Tibial nerve (tissue), 4 donors: ENCODE results near the gene PCBP1. TPM values are rescaled to one million over a fixed set of nuclear protein-coding genes. Genes with fewer than 3 reads are reported as not detected.

ENCODE experiments used
- DNase-seq, 2 donors: peaks; one replicate each; pipeline ENCODE4 v3.0.0-alpha.2; 2019; ENCODE audit warnings: low spot score in 2 of 2
- H3K27ac ChIP-seq, 4 donors: fragments of 200-600 bp; sonication (generic) in 3 of 4; one replicate each; pipeline ENCODE4 v1.5.1; 2017 to 2019; ENCODE audit warnings: mild to moderate bottlenecking in 1 of 4
- H3K27me3 ChIP-seq, 2 donors: fragments of 200-600 bp; sonication (generic) in 1 of 2; one replicate each; pipeline versions ENCODE4 v1.5.1 to v1.6.0; 2017 to 2019
- H3K36me3 ChIP-seq, 3 donors: fragments of 200-600 bp; sonication (generic); one replicate each; pipeline ENCODE4 v1.5.1; 2018 to 2019
- H3K4me1 ChIP-seq, 4 donors: fragments of 200-600 bp; sonication (generic) in 3 of 4; one replicate each; pipeline ENCODE4 v1.5.1; 2017 to 2019
- H3K4me3 ChIP-seq, 4 donors: fragments of 200-600 bp; sonication (generic) in 3 of 4; one replicate each; pipeline ENCODE4 v1.5.1; 2017 to 2019; ENCODE audit warnings: mild to moderate bottlenecking in 1 of 4, moderate library complexity in 1 of 4
- H3K9me3 ChIP-seq, 4 donors: fragments of 200-600 bp; sonication (generic) in 3 of 4; one replicate each; pipeline ENCODE4 v1.5.1; 2017 to 2019
- CTCF ChIP-seq, 5 experiments: fragments of 200-600 bp in 3 of 5; fragments of 450-650 bp in 2 of 5; sonication (generic) in 3 of 5; IDR thresholded peaks; one replicate each; pipeline ENCODE4 v1.5.1; 2016 to 2019; ENCODE audit warnings: antibody characterized with exemption in 5 of 5, mild to moderate bottlenecking in 3 of 5, moderate library complexity in 2 of 5
- EP300 ChIP-seq, 2 donors: sonication (generic); formaldehyde crosslinking; IDR thresholded peaks; one replicate each; pipeline ENCODE4 v1.6.1; 2017; ENCODE audit warnings: antibody characterized with exemption in 2 of 2, mild to moderate bottlenecking in 1 of 2
- POLR2A ChIP-seq, 2 donors: fragments of 450-650 bp; IDR thresholded peaks; one replicate each; pipeline ENCODE4 v1.6.1; 2017; ENCODE audit warnings: antibody characterized with exemption in 2 of 2, mild to moderate bottlenecking in 2 of 2, moderate library complexity in 2 of 2
- WGBS, 2 donors: methylation state at CpG; one replicate each; pipeline ENCODE4 v1.1.5; 2018; 5-methylcytosine and 5-hydroxymethylcytosine counted together
- total RNA-seq, 4 donors: library from RNA; depleted of rRNA; stranded (reverse); fragments of >200 nt; gene quantifications; one replicate each; pipeline ENCODE4 v1.1.0, GENCODE V29; 2016

PCBP1 gene
- total RNA-seq, 4 donors from 2014 or later = 157 to 203 (median 188) TPM

GRCh38 chr2:70068119-70068518 lies 19.2 kb upstream of the PCBP1 start:
- 90 to 92% methylated on average over 3 of the region's 3 CpGs for WGBS, 2 donors

GRCh38 chr2:70069049-70069448 lies 18.2 kb upstream of the PCBP1 start:
- no peak for DNase-seq

More at GRCh38 chr2:70068119-70068518, 19.2 kb upstream of the PCBP1 start:
- Histone ChIP-seq H3K4me1 (peaks cover 0 to 36% (median 16%) of the 10 kb centered on the region in 4 donors), H3K4me3 (no peak overlapping the region), H3K27ac (peak overlapping the region in 2 of 4 donors; percentile 26 to 68), H3K27me3 (no peaks in the 10 kb centered on the region), H3K9me3 (no peaks in the 10 kb centered on the region), H3K36me3 (peaks cover 0 to 58% (median 0%) of the 10 kb centered on the region in 3 donors)
- DNase-seq = no peak
- no peak for TF ChIP-seq CTCF (IDR thresholded peaks at IDR 0.05)
- no peak for TF ChIP-seq EP300 (IDR thresholded peaks at IDR 0.05)
- TF ChIP-seq POLR2A (IDR thresholded peaks at IDR 0.05) = no peak

GRCh38 chr2:70070542-70071268 lies 16.6 kb upstream of the PCBP1 start:
- Histone ChIP-seq H3K27me3 (no peaks in the 10 kb centered on the region), H3K36me3 (peaks cover 0 to 62% (median 0%) of the 10 kb centered on the region in 3 donors), H3K4me1 (peaks cover 0 to 36% (median 16%) of the 10 kb centered on the region in 4 donors), H3K27ac (peak overlapping the region; percentile 39 to 91 (median 73)), H3K9me3 (no peaks in the 10 kb centered on the region), H3K4me3 (peak overlapping the region in 1 of 4 donors; percentile 5)
- peak; percentile 57 to 86 for TF ChIP-seq EP300 (IDR thresholded peaks at IDR 0.05)
- TF ChIP-seq CTCF (IDR thresholded peaks at IDR 0.05) = peak; percentile 75 to 90 (median 82)
- TF ChIP-seq POLR2A (IDR thresholded peaks at IDR 0.05) = no peak
- peak in 1 of 2 donors; percentile 64 for DNase-seq
- WGBS, 2 donors = 63 to 65% methylated on average over 13 of the region's 13 CpGs

More at GRCh38 chr2:70069049-70069448, 18.2 kb upstream of the PCBP1 start:
- Histone ChIP-seq H3K27ac (peak overlapping the region in 3 of 4 donors; percentile 68 to 91 (median 78)), H3K4me3 (no peak overlapping the region), H3K27me3 (no peaks in the 10 kb centered on the region), H3K4me1 (peaks cover 0 to 36% (median 16%) of the 10 kb centered on the region in 4 donors), H3K9me3 (no peaks in the 10 kb centered on the region), H3K36me3 (peaks cover 0 to 58% (median 0%) of the 10 kb centered on the region in 3 donors)
- 93 to 96% methylated on average over 3 of the region's 3 CpGs for WGBS, 2 donors
- no peak for TF ChIP-seq EP300 (IDR thresholded peaks at IDR 0.05)
- TF ChIP-seq POLR2A (IDR thresholded peaks at IDR 0.05) = no peak
- no peak for TF ChIP-seq CTCF (IDR thresholded peaks at IDR 0.05)

- H3K4me3 ChIP-seq = no peak overlapping the region
- DNase-seq = no peak
- WGBS, 2 donors = 87 to 90% methylated on average over 5 of the region's 5 CpGs
- no peaks in the 10 kb centered on the region for H3K9me3 ChIP-seq
- peaks cover 0 to 62% (median 0%) of the 10 kb centered on the region in 3 donors for H3K36me3 ChIP-seq
- TF ChIP-seq POLR2A (IDR thresholded peaks at IDR 0.05) (no peak), EP300 (IDR thresholded peaks at IDR 0.05) (no peak), CTCF (IDR thresholded peaks at IDR 0.05) (no peak)
- peaks cover 0 to 34% (median 16%) of the 10 kb centered on the region in 4 donors for H3K4me1 ChIP-seq
- H3K27me3 ChIP-seq = no peaks in the 10 kb centered on the region
- peak overlapping the region in 1 of 4 donors; percentile 33 for H3K27ac ChIP-seq
Observed at GRCh38 chr2:70073493-70073892, 13.8 kb upstream of the PCBP1 start.

- Histone ChIP-seq H3K4me1 (peaks cover 0 to 22% (median 3%) of the 10 kb centered on the region in 4 donors), H3K4me3 (no peak overlapping the region), H3K27me3 (no peaks in the 10 kb centered on the region), H3K9me3 (no peaks in the 10 kb centered on the region), H3K27ac (peak overlapping the region in 2 of 4 donors; percentile 36 to 51), H3K36me3 (peaks cover 4 to 98% (median 6%) of the 10 kb centered on the region in 3 donors)
- TF ChIP-seq EP300 (IDR thresholded peaks at IDR 0.05) = no peak
- no peak for DNase-seq
Observed at GRCh38 chr2:70078384-70078783, 8.9 kb upstream of the PCBP1 start.
